Measurements from ENCODE around the gene CDK4.

Gene CDK4

DNA sequence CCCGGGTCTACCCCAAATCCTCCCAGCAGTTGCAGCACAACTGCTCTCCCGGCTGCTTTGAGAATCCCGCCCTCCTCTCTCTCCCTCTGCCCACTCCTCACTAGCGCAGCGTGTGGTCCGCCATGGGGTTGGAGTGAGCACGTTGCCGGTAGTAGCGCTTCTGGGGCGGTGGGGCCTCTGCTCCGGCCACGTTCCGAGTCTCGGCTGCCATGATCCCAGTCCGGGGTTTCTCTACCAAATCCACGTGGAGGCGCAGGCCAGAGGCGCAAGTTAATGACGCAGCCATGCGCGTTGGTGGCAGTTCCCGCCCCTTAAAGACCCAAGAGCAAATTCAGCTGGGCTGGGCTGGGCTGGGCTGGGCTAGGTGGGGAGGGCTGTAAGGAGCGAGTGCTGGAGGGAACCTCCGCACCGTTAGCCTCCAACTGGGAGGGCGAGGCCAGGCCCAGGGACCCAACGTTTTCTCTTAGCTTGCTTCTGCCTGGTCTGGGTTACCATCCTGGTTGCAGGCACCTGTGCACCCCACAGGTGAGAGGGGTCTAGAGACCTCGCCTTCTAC is 19.8 kb upstream of the CDK4 start, which contains the start of gene METTL1:
TSS of gene METTL1 (minus strand) at position 233 of the 556 bp plus-strand sequence. CDS start at position 211, 22 bp downstream.
- peak; percentile 91 for DNase-seq

DNA sequence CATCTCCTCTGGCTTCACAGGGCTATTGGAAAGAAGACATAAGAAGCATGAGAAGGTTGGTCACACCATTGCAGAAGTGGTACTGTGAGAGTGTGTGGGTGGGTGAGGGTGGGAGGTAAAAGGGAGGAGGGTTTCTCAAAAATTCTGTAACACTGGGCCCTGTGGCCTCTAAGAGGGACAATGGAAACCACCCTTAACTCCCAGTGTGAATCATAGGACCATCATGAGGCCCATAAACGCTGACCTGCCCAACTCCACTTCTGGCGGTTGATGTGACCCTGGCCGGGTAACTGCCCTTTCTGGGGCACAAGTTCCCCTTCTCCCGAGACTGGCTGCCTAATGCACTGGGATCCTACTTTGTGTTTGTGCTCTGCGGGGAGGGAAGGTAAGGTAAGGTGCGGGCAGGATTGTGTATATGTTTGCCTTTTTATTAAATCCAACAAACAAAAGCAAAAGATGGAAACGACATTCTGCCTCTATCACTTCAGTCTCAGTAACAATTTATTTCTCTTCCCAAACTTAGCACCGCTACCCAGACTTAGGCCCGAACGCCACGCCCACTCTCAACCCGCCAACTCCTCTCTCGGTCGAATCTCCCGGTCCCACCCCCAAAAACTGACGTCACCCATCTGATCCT is 19.2 kb upstream of the CDK4 start:
- DNase-seq = peak; percentile 90

DNA sequence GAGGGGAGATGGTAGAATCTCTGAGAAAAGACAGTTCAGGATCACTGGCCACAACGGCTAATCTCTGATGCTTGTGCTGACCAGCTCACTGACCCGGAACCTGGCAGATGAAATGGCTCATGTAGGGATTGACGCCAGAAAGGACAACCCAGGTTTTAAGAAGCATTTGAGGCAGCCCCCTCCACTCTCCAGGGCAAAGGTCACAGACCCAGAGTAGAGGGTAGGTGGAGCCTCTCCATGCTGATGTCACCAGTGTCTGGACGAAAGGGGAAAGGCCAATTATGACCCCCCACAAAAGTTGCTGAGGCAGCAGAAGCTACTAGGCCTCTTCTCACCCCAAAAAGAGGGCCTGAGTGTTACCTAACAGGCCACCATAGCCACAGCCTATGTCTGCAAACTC is 18.6 kb upstream of the CDK4 start:
- DNase-seq = no peak

DNA sequence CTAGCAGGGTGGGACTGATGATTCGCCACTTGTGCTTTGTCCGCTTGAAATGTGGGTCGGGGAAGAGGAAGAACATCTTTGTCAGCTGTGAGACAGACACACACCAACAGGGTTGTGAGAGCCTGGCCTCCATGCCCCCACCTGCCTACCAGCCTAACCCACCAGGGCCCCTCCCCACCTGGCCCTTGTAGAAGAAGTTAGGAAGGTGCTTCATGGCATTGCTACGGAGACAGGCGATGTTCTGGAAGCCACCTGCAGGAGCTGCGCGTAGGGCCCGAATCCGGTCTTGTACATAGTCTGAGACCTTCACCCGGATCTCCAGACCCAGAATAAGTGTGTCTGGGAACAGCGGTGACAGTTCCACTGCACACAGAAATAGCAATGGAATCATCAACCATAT is 17.5 kb upstream of the CDK4 start:
- DNase-seq = no peak

DNA sequence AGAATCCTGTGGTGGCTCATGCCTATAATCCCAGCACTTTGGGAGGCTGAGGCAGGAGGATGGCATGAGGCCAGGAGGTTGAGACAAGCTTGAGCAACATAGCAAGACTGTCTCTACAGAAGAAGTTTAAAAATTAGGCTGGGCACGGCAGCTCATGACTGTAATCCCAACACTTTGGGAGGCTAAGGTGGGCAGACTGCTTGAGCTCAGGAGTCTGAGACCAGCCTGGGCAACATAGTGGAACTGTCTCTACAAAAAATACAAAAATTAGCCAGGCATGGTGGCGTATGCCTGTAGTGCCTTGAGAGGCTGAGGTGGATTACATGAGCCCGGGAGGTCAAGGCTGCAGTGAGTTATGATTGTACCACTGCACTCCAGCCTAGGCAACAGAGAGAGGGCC is 15.8 kb upstream of the CDK4 start:
- no peak for DNase-seq

DNA sequence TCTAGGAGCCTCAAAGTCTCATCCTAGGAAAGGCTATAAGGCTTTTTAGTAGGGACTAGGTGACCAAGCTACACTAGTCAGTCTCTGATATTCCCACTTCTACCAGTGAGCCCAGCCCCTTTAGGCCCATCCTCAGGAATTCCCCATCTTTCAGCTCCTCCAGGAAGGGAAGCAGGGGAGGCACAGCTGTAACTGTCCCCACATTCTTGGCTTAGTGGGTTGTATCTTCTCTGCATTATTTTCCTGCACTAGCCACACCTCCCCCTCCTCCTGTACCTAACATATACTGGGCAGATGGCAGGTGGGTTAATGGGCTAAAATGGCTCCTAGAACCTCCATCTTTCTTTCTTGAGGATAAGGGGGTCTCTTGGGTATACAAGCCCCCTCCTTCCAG is 15.2 kb upstream of the CDK4 start:
- DNase-seq = no peak

DNA sequence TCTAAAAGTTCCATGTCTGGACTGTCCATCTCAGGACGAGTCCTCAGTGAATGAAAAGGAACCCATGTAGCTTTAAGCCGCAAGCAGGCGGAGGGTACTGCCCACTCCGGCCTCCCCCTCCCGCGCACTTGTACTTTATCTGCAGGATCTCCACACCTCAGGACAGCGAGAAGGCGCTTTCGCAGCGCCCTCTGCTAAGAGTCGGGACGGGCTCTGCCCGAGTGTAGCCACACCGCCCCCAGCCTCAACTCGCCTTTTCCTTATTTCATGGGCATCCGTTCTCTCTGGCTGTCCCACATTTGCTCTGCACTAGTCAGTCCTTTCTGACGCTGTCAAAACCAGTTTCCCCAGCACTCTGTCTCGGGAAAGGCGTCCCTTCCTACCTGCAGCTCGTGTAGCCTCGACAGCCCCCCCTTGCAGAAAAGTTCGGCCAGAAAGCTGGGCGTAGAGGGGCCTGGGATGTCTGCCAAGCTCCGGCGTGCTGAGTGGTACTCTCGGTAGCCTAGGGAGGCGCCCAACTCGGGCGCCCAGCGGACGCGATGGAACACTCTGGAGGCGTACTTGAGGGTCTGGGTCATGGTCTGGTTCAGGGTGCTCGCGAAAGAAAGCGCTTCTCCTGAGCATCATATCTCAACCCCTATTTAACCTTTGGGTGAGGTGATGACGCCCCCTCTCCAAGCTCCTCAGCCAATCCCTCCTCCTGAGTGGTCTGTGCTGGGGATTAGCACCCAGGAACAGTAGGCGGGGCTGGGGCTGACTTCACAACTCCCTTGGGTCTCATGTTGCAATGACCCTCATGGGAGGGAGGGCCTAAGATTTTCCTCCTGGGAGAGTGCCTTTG is 14.6 kb upstream of the CDK4 start, which contains the start of gene CYP27B1:
TSS of gene CYP27B1 (minus strand) at position 615 of the 841 bp plus-strand sequence. CDS start at position 578, 37 bp downstream.
- DNase-seq = no peak

DNA sequence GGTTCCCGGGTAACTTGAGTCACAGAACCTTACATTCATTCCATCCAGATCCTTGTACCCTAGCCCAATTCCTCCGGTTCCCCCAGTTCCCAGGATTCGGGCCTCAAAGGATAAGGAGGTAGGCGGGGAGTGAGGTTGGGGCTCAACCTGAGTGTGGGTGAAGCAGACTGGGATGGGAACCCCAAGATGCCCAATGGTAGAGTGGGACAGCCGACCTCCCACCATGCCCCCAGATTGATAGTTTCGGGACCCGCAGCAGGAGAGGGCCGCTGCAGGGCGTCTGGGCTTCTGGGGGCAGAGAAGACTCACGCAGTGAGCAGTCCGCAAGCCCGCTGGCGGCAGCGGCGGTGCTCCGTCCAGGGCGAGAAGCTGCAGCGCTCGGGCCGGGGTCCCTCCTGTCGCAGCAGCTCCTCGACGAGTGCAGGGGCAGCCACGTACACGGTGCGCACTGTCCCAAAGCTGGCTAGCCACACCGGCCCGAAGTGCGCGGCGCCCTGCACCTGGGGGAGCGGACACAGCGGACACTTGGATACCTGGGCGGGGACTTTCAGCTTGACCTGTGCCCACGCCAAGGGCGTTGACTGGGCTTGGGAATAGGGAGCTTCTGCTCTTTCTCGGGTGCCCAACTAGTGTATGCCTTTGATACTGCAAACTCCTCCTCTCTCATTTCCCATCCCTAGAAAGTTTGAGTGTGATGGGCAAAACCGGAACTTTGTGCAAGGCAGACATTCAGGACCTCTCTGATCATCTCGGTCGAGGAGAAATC is 13.8 kb upstream of the CDK4 start:
- DNase-seq = no peak

DNA sequence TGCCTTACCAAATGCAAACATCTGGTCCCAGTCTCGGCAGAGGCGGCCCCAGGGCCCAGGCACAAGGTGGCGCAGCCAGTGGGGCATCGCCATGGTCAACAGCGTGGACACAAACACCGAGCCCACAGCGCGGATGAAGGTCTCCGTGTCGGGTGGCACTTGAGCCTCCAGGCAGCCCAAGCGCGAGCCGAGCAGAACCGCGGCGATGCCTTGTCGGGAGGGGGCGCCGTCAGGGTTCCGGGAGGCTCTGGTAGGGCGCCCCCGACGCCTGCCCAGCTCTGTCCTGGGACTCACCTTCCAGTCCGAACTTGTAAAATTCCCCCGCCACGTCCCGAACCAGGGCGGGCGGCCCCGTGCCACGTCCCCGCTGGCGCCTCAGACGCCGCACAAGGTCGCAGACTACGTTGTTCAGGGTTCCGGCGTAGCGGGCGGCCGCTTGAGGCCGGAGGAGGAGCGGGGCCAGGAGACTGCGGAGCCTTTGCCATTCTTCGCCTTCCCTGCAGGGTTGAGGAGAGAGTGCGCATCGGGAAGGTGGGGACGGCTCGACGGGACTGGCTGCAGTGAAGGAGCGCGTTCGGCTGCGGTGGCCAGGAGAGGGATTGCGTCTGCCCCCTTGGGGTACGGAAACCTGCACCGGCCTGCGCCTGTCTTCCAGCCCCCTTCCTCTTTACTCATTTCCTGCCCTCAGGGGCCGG is 13.0 kb upstream of the CDK4 start:
- DNase-seq = no peak

DNA sequence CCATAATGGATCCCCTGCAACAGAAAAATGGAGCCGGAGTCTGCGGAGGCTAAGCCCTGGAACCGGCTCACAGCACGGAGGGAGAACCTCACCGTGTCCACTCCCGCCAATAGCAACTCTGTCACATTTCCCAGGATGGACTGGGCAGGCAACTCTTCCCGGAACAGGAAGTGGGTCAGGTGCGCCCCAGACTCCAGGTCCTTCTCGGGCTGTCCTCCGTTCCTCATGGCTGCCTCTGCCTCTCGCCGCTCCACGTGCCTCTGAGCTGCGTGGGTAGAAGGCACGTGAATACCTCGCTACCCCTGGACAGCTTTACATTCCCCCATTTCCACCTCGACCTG is 12.5 kb upstream of the CDK4 start:
- no peak for DNase-seq

DNA sequence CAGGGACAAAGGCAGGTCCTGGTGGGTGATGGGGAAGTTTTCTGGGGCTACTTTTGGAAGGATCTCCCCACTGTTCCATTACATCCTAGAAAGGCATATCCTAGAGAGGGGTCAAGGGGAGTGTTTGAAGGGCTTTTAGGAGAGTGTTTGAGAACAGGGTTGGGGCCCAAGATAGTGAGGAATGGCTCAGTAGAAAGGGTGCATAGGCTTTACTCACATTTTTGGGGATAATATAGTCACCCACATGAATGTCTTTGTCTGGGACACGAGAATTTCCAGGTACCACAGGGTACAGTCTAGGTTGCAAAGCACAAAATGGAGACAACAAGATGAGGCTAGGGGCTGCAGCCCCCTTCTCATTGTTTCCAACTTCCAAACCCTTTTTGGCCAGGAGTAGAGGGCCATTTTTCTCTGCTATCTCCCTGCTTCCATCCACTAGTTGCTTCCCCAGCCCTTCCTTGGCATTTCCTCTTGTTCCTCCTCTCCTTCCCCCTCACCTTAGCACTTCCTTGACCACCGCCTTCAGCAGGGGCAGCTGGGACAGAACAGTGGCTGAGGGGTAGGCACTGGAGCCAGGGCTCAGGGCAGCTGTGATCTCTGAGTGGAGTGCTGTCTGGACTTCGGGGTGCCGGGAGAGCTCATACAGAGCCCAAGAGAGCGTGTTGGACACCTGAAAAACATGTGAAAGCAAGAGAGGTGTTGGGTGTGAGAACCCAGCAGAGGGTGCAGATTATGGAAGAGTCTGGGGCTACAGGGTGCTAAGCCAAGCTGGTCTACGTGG is 12.0 kb upstream of the CDK4 start:
- no peak for DNase-seq

DNA sequence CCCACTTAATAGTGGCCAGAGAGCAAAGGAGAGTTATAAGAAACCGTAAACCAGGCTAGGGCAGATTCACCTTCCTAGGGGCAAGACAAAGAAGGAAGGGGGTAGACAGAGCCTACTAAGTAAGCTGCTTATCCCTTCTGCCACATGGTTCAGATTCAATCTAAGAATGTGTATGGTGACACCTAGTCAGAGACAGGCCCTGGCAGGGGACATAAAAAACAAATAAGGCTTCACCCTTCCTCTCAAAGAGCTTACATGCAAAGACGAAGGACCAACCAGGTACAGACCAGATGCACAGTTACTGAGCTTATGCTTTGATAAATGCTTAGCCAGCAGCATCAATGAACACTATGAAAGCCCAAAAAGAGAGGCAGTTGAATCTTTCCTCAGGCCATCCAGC is 10.4 kb upstream of the CDK4 start:
- no peak for DNase-seq

DNA sequence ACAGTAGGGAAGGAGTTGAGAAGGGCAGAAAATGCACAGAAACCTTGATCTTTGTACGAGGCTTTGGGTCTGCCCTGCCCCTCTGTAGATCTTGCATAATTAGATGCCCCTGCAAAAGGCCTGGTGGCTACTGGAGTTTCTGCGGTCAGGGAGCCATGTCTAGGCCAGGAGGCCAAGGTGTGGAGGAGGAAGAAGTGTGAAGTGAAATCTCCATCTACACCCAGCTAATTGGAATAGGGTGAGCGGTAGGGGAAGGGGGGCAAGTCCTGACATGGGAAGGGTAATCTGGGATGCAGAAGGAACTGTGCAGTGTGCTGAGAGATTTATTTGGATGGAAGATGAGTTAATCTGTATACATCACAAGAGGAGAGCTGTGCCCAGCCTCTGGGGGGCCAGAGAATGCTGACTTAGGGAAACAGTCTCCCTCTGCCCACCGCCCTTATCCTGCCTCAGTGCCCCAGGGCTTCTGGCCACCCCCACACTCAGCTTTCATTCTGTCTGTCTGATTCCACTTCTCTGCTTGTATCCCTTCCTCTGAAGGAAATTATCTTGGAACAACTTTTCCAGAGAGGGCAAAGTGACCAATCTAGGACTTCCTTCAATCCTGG is 9.4 kb upstream of the CDK4 start:
- DNase-seq = no peak

DNA sequence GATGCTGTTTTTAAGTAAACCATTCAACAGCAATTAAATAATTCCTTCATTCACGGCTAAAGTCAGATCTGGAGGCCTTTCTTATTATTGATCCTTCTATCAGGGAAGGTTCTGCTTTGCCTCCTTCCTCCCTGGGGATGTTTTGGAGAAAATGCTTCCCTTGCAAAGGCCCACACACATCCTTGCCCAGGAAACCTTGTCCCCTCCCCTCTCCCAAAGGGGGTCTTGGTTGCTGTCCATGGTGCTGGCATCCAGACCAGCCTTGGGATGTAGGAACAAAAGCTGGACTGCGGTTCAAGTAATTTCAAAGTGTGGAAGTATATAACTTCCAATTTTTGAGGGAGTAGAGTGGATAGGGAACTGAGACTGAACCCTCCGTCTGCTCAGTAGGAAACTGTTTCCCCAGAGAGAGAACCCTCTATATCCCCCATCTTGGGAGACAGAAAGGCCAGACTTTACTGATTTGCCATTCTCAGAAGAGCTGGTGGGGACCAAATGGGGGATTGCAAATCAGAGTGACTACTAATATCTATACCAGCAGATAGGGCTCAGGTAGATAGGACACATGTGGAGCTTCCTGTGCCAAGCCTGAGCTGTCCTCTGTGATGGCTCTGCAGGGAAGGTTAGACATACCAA is 8.4 kb upstream of the CDK4 start:
- no peak for DNase-seq

DNA sequence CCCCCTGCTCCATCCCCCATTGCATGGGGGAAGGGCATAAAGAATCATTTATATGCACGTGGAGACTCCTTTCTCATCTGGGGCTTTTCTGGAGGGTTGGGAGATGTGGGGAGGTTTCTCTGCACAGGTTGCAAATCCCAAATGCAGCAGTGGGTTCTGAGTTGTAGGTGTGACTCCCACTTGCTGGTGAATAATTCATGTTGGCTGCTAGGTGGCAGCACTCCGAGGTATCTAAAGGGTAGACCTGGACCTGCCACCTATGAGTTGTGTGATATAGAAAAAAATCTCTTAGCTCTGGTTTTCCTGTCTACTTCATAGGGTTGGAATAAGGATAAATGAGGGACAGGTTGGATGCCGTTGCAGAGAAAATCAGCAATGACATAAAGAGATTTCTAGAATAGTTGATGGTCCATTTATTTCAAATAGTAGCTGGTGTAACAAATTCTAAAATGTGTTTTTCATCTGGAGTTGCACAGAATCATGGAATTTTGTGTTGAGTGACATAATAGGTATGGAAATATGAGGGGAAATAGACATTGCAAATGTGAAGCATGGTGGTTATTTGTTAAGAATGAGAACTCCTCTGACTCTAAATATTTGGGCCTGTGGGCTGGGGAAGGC is 7.4 kb upstream of the CDK4 start:
- no peak for DNase-seq

DNA sequence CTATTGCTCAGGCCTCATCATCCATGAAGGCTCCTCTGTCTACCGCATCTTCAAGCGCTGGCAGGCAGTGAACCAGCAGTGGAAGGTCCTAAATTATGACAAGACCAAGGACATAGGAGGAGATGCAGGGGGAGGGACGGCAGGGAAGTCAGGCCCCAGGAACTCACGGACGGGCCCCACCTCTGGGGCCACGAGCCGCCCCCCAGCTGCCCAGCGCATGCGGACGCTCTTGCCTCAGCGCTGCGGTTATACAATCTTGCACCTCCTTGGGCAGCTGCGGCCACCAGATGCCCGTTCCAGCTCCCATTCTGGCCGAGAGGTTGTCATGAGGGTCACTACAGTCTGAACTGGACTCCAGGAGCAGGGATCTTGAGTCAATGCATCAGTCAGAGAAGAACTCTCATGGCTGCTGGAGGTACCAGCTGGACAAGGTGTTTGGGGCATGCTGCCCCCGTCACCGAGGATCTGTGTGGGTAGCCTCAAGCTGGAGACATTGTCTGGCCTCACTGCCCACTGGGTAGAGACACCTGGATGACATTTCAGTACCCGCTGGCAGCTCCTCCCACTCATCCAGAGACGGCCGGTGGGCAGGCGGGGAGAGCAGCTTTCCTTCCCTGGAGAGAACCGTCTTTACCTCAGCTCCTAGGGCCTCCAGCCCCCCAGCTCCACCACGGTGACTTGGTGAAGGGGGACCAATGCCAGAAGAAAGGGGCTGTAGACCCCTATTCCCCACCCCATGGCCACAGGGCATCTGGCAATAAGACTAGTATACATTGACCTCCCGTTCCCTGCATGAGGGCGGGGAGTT is 6.6 kb upstream of the CDK4 start:
- DNase-seq = no peak

DNA sequence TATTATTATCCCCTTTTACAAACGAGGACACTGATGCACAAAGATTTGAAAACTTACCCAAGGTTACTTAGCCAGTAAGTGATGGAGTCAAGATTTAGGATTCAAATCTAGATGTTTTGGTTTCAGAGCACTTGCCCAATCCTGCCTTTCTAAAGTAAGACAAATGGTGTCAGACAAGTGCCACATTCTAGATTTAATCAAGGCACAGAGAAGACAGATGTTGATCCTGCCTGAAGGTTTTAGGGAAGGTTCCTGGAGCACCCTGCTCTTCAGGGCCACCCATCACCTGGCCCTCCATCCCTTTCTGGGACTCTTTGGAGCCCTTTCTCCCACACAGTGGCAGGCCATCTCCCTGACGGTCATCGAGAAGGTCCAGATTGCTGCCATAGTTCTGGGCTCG is 5.7 kb upstream of the CDK4 start:
- no peak for DNase-seq

DNA sequence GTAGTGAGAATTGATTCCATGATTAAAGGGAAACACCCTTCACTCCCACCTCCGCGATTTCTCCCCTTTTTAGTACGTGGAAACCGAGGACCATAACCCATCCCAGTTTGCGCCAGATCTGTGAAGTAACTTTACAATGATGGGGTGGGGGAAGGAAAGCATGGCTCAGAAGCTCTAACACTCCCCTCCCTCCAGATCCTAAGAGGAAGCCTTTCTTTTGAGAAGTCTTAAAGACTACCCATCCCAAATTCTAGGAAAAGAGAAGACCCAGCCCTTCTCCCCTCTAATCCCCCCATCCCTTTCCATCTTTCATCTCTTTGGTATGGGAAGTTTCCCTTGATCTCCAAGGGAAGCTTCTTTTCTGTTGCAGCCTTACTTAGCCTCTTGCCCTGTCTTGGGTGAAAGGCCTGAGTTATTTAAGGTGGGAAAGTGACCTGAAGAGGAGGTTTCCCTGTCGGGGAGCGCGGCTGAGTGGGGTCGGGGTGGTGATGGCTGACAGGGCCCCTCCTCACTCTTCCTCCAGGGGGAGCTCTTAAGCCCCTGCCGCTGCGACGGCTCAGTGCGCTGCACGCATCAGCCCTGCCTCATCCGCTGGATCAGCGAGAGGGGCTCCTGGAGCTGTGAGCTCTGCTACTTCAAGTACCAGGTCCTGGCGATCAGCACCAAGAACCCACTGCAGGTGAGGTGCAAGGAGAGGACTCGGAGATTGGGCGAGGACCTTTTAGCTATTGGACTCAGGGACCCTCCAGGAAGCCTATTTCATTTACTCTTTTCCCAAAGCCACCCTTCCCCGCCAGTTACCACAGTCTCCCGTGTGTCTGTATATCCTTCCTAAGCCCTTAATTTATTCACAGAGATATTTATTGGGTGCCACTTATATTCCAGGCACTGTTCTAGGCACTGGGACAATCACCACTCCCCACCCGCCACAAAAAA is 4.6 kb upstream of the CDK4 start:
- DNase-seq = peak; percentile 64
